Kidney epithelial cell (primary cell): ENCODE data around the gene AP4S1. TPM values are rescaled to one million over a fixed set of nuclear protein-coding genes. Genes with fewer than 3 reads are reported as not detected.

Experiments
- DNase-seq: peaks from one replicate; pipeline ENCODE4 v3.0.0-alpha.2; 2010; ENCODE audit warnings: low read depth
- H3K27me3 ChIP-seq: 2 replicates; pipeline ENCODE4 v1.6.0; 2011; ENCODE audit warnings: low read length; ENCODE audit not compliant: control insufficient read depth, insufficient read depth
- H3K36me3 ChIP-seq: 2 replicates; pipeline ENCODE4 v1.5.1; 2011; ENCODE audit warnings: low read length; ENCODE audit not compliant: control insufficient read depth, insufficient read depth
- H3K4me3 ChIP-seq: 2 replicates; pipeline ENCODE4 v1.5.1; 2011; ENCODE audit warnings: low read depth, mild to moderate bottlenecking, control low read depth, low read length
- CTCF ChIP-seq: IDR thresholded peaks from 2 replicates; pipeline ENCODE4 v1.5.1; 2011; ENCODE audit warnings: mild to moderate bottlenecking, moderate library complexity, low read length, control low read depth, inconsistent platforms; ENCODE audit not compliant: insufficient read depth, poor library complexity, severe bottlenecking
- total RNA-seq: library from RNA; depleted of rRNA; stranded (reverse); fragments of >200 nt; gene quantifications from 2 replicates; pipeline ENCODE4 v1.2.3, GENCODE V29; 2015

The AP4S1 gene
- total RNA-seq, 1 donor from 2014 or later, result 16.0 TPM

- H3K27me3 ChIP-seq, result no peaks in the 10 kb centered on the region
- no peak for DNase-seq
- H3K4me3 ChIP-seq, result no peak overlapping the region
- TF ChIP-seq CTCF, result no peak
- peaks cover 2% of the 10 kb centered on the region for H3K36me3 ChIP-seq
These were observed 93.4 kb downstream of the AP4S1 start for GRCh38 chr14:31118892-31119291.

DNA sequence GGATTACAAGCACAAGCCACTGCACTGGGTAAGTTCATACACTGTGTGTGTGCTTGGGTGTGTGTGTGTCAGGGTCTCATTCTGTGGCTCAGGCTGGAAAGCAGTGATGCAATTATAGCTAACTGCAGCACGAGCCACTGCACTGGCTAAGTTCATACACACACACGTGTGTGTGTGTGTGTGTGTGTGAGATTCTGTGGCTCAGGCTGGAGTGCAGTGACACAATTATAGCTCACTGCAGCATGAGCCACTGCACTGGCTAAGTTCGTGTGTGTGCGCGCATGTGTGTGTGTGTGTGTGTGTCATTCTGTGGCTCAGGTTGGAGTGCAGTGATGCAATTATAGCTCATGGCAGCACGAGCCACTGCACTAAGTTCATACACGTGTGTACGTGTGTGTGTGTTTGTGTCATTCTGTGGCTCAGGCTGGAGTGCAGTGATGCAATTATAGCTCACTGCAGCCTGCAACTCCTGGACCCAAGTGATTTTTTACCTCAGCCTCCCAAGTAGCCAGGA lies 96.7 kb downstream of the AP4S1 start:
- H3K27me3 ChIP-seq, result no peaks in the 10 kb centered on the region
- no peak for TF ChIP-seq CTCF
- H3K4me3 ChIP-seq, result no peak overlapping the region
- H3K36me3 ChIP-seq, result peaks cover 3% of the 10 kb centered on the region
- DNase-seq, result no peak

- Histone ChIP-seq H3K36me3 (peaks cover 3% of the 10 kb centered on the region), H3K4me3 (no peak overlapping the region), H3K27me3 (no peaks in the 10 kb centered on the region)
- no peak for TF ChIP-seq CTCF
- DNase-seq, result no peak
These were observed 97.5 kb downstream of the AP4S1 start for GRCh38 chr14:31122921-31123320.

DNA sequence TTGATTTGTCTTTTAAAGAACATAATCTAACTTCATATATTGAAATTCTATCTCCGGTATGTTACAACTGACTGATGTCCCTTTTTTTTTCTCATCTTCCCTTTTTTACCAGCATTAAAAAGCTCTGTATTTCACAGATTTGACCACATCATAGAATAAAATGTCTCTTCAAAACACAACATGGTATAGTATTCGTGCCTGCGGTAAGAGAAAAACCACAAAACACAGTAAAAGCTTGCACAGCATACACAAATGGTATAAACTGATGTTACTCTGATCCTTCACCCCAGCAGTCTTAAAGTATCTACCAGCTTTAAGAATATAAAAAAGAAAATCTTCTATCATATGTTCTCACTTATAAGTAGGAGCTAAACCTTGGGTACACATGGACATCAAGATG lies 98.7 kb downstream of the AP4S1 start:
- TF ChIP-seq CTCF, result no peak
- H3K36me3 ChIP-seq, result peaks cover 3% of the 10 kb centered on the region
- no peaks in the 10 kb centered on the region for H3K27me3 ChIP-seq
- no peak for DNase-seq
- H3K4me3 ChIP-seq, result no peak overlapping the region

GRCh38 chr14:31125231-31125630 lies 99.8 kb downstream of the AP4S1 start:
- no peak for DNase-seq
- no peak for TF ChIP-seq CTCF
- no peaks in the 10 kb centered on the region for H3K27me3 ChIP-seq
- H3K4me3 ChIP-seq, result no peak overlapping the region
- peaks cover 3% of the 10 kb centered on the region for H3K36me3 ChIP-seq

DNA sequence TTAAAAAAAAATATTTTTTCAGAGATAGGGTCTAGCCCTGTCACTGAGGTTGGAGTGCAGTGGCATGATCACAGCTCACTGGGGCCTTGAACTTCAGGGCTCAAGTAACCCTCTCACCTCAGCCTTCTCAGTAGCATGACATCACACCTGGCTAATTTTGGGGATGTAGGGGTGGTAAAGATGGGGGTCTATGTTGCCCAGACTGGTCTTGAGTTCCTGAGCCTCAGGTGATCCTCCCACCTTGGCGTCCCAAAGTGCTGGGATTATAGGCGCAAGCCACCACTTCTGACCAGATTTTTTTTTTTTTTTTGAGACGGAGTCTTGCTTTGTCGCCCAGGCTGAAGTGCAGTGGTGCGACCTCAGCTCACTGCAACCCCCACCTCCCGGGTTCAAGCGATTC lies 101.2 kb downstream of the AP4S1 start:
- peaks cover 3% of the 10 kb centered on the region for H3K36me3 ChIP-seq
- no peak for TF ChIP-seq CTCF
- no peak overlapping the region for H3K4me3 ChIP-seq
- DNase-seq, result no peak
- H3K27me3 ChIP-seq, result no peaks in the 10 kb centered on the region
